Embryonic facial prominence (tissue), 1 donor: Measurements from ENCODE around the gene SETBP1.

Experiments
- DNase-seq: peaks from one replicate; pipeline ENCODE4 v3.0.0-alpha.2; 2016; ENCODE audit errors: extremely low spot score

SETBP1 gene

GRCh38 chr18:44901283-44901682 lies 220.6 kb downstream of the SETBP1 start:
- DNase-seq: no peak

- no peak for DNase-seq
These were observed 222.6 kb downstream of the SETBP1 start for GRCh38 chr18:44903327-44903726.

GRCh38 chr18:44904768-44905167 lies 224.1 kb downstream of the SETBP1 start:
- DNase-seq: no peak

- no peak for DNase-seq
These were observed 228.6 kb downstream of the SETBP1 start for GRCh38 chr18:44909191-44909719.

GRCh38 chr18:44911260-44911659 lies 230.6 kb downstream of the SETBP1 start:
- DNase-seq: no peak

GRCh38 chr18:44911773-44912172 lies 231.1 kb downstream of the SETBP1 start:
- DNase-seq: no peak

GRCh38 chr18:44912740-44913478 lies 232.2 kb downstream of the SETBP1 start:
- DNase-seq: no peak

- no peak for DNase-seq
These were observed 233.3 kb downstream of the SETBP1 start for GRCh38 chr18:44914028-44914427.

- DNase-seq: no peak
These were observed 234.5 kb downstream of the SETBP1 start for GRCh38 chr18:44915213-44915612.

GRCh38 chr18:44915661-44916060 lies 235.0 kb downstream of the SETBP1 start:
- no peak for DNase-seq

GRCh38 chr18:44916429-44917207 lies 235.9 kb downstream of the SETBP1 start:
- DNase-seq: no peak

- no peak for DNase-seq
These were observed 236.8 kb downstream of the SETBP1 start for GRCh38 chr18:44917216-44918141.

- no peak for DNase-seq
These were observed 237.4 kb downstream of the SETBP1 start for GRCh38 chr18:44918142-44918476.

- DNase-seq: no peak
These were observed 239.8 kb downstream of the SETBP1 start for GRCh38 chr18:44920441-44920840.

- DNase-seq: no peak
These were observed 241.3 kb downstream of the SETBP1 start for GRCh38 chr18:44921974-44922373.

GRCh38 chr18:44922968-44923367 lies 242.3 kb downstream of the SETBP1 start:
- DNase-seq: no peak

- no peak for DNase-seq
These were observed 244.3 kb downstream of the SETBP1 start for GRCh38 chr18:44924785-44925499.

- DNase-seq: no peak
These were observed 246.6 kb downstream of the SETBP1 start for GRCh38 chr18:44927127-44927849.

GRCh38 chr18:44934901-44935300 lies 254.2 kb downstream of the SETBP1 start:
- no peak for DNase-seq

- no peak for DNase-seq
These were observed 254.8 kb downstream of the SETBP1 start for GRCh38 chr18:44935455-44935854.

- no peak for DNase-seq
These were observed 255.8 kb downstream of the SETBP1 start for GRCh38 chr18:44936485-44936884.
